GM19240 (cell line): ENCODE measurements around the gene CISTR.
"Not testable (repeated sequence)": the region's sequence is repeated elsewhere in the genome, so short reads cannot be mapped to it uniquely, and the experiment has no call there.

ENCODE experiments used
- DNase-seq: peaks from one replicate; pipeline ENCODE4 v3.0.0; 2011; ENCODE audit warnings: low spot score; ENCODE audit not compliant: insufficient read length

Gene CISTR

DNA sequence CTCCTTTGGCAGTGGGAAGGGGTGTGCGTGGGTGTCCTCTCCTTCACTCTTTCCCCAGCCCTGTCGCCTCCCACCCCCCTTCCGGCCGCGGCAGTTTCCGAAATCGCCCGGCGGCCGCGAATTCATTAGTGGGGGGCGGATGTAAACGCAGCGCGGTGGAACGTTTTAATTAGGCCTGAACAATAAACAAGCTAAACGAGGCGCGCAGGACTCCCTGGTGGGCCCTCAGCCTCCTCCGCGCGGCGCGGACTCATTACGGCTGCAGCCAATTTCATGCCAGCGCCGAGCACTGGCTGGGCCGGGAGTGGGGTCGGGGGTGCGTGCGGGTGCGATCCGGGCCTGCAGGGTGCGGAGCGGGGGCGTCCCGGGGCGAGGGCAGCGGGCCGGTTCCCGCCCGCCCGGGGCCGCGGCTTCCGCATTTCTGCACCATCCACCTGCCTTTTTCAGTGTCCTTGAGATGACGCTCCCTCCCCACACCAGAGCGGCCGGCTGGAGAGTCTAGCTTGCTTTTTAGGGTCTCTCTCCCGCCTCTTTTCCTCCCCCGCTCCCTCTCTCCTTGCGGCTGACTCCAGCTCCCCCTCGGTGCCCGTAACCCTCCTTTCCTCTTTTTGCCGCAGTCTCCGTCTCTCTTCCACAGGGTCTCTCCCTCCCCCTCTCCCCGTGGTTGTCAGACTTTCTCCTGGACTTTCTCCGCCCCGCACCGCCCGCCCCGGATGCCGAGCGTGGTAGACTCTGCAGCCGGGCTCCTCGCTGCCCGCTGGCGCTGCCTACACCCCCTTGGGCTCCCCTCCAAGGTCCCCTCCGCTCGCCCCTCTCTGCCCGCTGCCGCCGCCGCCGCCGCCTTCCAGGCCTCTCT is at the start of gene CISTR:
Gene CISTR (minus strand): TSS at position 644 of the 856 bp plus-strand sequence.
- DNase-seq, result no peak

GRCh38 chr12:53798575-53798974 is 46.8 kb upstream of the CISTR start:
- DNase-seq, result no peak

GRCh38 chr12:53795927-53796326 is 44.1 kb upstream of the CISTR start:
- DNase-seq, result no peak

DNA sequence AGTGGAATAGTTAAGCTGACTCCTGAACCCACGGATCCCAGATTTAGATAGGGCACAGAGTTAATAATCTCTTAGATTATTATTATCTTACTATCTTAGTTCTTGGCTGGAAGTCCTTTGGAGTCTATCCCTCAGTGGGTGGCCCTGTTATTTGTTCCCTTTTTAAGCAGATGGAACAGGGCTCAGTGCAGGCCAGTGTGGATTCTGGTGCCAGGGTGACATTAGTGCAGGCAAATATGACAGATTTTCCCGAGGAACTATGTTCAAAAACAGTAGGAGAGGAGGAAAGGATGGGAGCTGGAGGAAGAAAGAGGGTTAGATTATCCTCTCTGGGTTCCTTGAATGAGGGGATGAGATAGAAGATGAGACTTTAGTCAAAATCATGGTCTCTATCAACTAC is 41.4 kb upstream of the CISTR start:
- no peak for DNase-seq

- DNase-seq, result no peak
Measured at GRCh38 chr12:53791735-53792326, 40.1 kb upstream of the CISTR start.

DNA sequence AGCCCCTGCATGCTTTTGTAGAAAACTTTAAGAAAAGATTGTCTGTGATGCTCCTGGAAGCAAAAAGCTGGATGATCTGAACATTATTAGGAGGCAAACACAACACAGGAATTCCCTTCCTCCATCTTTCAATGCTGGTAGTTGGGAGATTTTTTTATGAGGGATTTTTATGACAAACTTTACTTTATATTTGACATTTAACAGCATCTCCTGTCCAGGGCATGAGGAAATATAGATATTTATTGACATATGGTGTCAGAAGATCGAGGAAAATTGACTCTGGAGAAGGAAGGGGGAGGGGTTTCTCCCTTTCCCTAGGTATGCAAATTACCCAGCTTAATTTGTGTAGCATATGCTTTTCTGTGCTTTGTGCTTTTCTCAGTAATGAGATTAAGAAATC is 37.8 kb upstream of the CISTR start:
- no peak for DNase-seq

DNA sequence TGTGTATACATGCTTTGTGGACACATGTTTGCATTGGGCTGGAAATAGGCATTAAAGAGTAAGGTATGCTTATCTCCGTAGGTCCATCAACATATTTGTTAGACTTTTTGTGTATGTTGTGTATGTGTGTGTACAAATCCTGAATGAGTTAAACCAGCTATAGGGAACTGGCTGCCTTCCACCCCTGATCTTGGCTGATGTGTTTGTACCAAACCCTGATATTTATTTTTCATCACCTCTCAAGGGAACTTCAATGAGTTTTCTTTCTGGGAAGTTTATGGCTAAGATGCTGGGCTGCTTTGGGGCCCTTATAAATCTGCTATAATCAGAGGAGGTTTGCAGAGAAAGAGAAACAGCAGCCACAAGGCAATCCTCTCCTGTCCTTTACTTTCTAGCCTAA is 37.1 kb upstream of the CISTR start:
- no peak for DNase-seq

GRCh38 chr12:53786411-53786810 is 34.6 kb upstream of the CISTR start:
- no peak for DNase-seq

DNA sequence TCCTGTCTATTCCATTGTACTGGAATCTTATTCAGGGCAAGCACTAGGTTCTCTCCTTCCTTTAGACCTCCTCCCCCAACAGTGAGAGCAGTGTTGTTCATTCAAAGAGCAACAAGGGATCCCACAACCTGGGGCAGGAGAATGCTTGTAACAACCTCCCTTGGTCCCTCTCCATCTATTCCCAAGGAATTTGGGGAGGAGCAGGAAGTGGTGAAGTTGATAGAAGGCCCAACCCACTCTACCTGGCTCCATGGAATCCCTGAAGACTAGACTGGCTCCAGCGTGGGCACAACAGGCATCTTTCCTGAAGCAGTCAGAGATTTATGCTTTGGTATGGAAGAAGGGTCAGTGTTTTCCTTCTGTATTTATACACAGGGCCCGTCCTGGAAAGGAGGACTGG is 33.4 kb upstream of the CISTR start:
- no peak for DNase-seq

- DNase-seq, result no peak
Measured at GRCh38 chr12:53782093-53782703, 30.4 kb upstream of the CISTR start.

GRCh38 chr12:53781228-53781801 is 29.5 kb upstream of the CISTR start:
- DNase-seq, result no peak

- no peak for DNase-seq
Measured at GRCh38 chr12:53780323-53780722, 28.5 kb upstream of the CISTR start.

DNA sequence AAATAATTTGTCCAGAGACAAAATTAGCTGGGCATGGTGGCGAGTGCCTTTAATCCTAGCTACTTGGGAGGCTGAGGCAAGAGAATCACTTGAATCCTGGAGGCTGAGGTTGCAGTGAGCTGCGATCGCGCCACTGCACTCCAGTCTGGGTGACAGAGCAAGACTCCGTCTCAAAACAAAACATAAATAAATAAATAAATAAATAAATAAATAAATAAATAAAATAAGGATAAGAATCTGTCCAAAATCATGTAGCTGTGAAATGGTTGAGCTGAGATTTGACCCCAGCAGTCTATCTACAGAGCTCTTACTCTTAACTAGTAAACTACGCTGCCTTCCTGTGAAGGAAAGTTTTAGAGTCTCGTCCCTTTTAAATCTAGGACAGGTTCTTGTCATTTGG is 27.9 kb upstream of the CISTR start:
- DNase-seq, result not testable (repeated sequence)

GRCh38 chr12:53777936-53778644 is 26.3 kb upstream of the CISTR start:
- no peak for DNase-seq

DNA sequence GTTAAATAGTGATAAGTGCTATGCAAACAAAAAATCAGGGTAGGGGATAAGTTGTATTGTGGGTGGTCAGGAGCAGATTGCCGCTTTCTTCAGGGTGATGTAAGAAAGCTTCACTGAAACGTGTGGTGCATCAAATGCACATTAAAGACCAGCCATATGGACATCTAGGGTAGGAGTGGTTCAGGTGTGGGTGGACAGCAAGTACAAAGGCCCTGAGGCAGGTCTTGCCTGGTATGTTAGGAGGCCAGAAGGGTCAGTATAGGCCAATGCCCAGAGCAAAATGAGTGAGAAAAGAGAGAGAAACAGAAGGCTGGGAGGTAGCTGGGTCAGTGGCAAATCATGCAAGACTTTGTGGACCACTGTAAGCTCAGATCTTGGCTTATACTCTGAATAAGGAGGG is 25.6 kb upstream of the CISTR start:
- DNase-seq, result no peak

DNA sequence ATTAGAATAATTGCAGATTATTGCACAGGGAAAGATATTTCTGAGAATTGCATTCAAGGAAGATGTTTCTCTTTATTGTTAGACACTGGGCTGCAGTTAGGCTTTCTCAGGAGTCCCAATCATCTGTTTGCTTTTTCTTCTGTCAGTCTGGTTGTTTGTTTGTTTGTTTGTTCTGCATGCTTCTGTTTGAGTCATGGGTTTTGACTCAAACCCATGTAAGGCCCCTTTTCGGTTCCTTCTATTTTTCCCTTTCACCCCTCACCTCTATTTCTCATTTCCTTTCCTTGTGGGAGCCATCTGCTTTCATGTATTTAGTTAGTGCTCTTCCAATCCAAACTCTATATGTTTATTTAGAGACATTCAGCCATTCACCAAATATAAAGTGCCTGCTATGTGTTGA is 25.1 kb upstream of the CISTR start:
- no peak for DNase-seq

DNA sequence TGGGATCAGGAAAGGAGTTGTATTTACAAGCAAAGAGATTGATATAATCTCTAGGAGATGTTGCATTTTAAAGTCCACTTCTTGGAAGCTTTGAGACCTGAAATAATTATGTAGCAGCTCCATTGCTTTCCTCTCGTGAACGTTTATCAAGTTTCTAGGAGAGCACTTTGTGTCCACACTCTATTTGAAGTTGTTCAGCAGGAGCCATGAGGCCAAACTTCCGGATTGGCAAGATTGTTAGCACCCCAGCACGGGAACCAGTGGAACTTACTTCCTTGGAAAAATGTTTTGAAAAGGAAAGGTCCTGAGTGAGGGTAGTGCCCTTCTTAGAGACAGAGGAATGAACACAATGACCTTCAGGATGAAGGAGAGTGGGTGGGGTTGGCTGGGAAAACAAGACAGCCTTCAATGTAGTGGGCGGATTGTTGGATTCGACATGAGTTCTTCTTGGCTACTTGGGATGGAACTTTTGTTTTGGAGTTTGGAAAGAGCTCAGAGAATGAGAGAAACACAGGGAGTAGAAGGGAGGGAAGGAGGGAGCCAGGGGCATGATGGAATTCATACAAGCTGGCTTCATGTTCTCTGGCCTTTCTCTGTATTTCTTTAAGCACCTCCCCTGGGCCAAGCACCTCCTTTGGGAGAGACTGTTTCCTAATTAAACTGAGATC is 23.8 kb upstream of the CISTR start:
- DNase-seq, result no peak

DNA sequence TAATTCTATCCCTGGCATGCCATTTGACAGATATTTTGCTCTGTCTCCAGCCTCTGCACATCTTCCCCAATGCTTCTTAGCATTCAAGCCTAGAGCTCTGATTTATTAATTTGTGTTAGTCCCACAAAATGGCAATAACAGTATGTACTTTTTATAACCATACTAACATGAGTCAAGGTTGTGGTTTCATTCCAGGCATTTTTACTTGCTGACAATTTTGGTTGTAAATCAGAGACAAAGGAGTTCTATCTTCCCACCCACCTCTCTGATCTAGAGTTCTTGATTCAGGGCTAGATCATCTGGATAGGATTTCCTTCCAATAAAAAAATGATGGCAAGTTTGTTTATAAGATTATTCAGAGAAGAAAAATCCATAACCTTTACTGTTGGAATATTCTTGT is 18.5 kb upstream of the CISTR start:
- no peak for DNase-seq

DNA sequence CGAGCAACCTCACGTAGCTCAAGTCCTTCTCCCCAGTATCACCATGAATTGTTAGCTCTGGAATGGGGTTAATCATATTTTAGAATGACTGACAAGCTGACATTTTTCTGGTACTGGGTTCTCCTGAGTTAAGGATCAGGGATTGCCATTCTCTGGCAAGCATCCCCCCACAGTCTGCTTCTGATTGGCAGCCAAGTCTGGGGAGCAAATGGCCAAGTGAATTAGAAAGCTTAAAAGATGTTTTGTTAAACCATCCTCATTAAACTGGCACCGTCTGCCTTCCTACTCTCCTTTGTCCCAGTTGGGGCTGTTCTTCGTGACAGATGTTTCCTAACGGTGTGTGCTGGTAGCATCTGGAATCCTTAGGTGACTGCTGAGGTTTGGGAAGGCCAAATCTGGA is 17.2 kb upstream of the CISTR start:
- no peak for DNase-seq

- no peak for DNase-seq
Measured at GRCh38 chr12:53766881-53767280, 15.1 kb upstream of the CISTR start.

- no peak for DNase-seq
Measured at GRCh38 chr12:53765891-53766290, 14.1 kb upstream of the CISTR start.
